Measurements from ENCODE around the gene PTPN1. TPM values are rescaled to one million over a fixed set of nuclear protein-coding genes. Genes with fewer than 3 reads are reported as not detected.
A peak's percentile ranks its signal among the peaks of the same experiment; 100 is the strongest.

PTPN1 gene
- total and polyA plus RNA-seq, 2 of the 13 experiments (the other 11 are each of a cell fraction or from before 2014, with no cell fraction given), result 17.7 to 37.2 TPM

GRCh38 chr20:50575865-50576720 is 65.9 kb downstream of the PTPN1 start (continued):
- no peak for TF ChIP-seq SMAD9 (CRISPR knock-in tag; IDR thresholded peaks at IDR 0.05)
- TF ChIP-seq ADNP (CRISPR knock-in tag; IDR thresholded peaks at IDR 0.05), result no peak
- TF ChIP-seq MXI1 (IDR thresholded peaks at IDR 0.05; ENCODE audit: borderline replicate concordance, low read depth, low read length), result 0 out of 3 replicates have a peak, but pooled peaks have one; percentile 40
- TF ChIP-seq ELF3 (CRISPR knock-in tag; IDR thresholded peaks at IDR 0.05), result no peak
- no peak for TF ChIP-seq RXRA (CRISPR knock-in tag; IDR thresholded peaks at IDR 0.05)
- TF ChIP-seq FOXK2 (IDR thresholded peaks at IDR 0.05), result no peak
- no peak for TF ChIP-seq ETS1 (CRISPR knock-in tag; IDR thresholded peaks at IDR 0.05)
- no peak for TF ChIP-seq FOXP4 (CRISPR knock-in tag; IDR thresholded peaks at IDR 0.05)
- no peak for TF ChIP-seq MIER2 (CRISPR knock-in tag; IDR thresholded peaks at IDR 0.05)
- TF ChIP-seq AFF4 (CRISPR knock-in tag; IDR thresholded peaks at IDR 0.05), result no peak
- TF ChIP-seq NFE2 (CRISPR knock-in tag; IDR thresholded peaks at IDR 0.05), result no peak
- TF ChIP-seq IRX3 (CRISPR knock-in tag; IDR thresholded peaks at IDR 0.05; ENCODE audit: borderline replicate concordance, low read depth), result no peak
- TF ChIP-seq TERF1 (CRISPR knock-in tag; IDR thresholded peaks at IDR 0.05), result no peak
- TF ChIP-seq ZEB1 (IDR thresholded peaks at IDR 0.05; ENCODE audit: insufficient replicate concordance, low read depth), result no peak
- TF ChIP-seq GATAD1 (CRISPR knock-in tag; IDR thresholded peaks at IDR 0.05), result peak; percentile 49; the same call in 1 of the 2 replicates
- no peak for TF ChIP-seq ZNF333 (CRISPR knock-in tag; IDR thresholded peaks at IDR 0.05; ENCODE audit: borderline replicate concordance)
- no peak for TF ChIP-seq CSRNP2 (CRISPR knock-in tag; conservative IDR thresholded peaks at IDR 0.05; ENCODE audit: low read depth)
- TF ChIP-seq DNMT1 (CRISPR knock-in tag; IDR thresholded peaks at IDR 0.05), result 0 out of 2 replicates have a peak, but pooled peaks have one; percentile 47
- no peak for TF ChIP-seq ZKSCAN5 (CRISPR knock-in tag; IDR thresholded peaks at IDR 0.05)
- 0 out of 2 replicates have a peak, but pooled peaks have one; percentile 33 for TF ChIP-seq ERF (CRISPR knock-in tag; IDR thresholded peaks at IDR 0.05)
